ENCODE results near the gene CCDC85B. TPM values are rescaled to one million over a fixed set of nuclear protein-coding genes. Genes with fewer than 3 reads are reported as not detected.

Gene CCDC85B
- total RNA-seq, 2 experiments from 2014 or later = 68.8 to 72.4 TPM

DNA sequence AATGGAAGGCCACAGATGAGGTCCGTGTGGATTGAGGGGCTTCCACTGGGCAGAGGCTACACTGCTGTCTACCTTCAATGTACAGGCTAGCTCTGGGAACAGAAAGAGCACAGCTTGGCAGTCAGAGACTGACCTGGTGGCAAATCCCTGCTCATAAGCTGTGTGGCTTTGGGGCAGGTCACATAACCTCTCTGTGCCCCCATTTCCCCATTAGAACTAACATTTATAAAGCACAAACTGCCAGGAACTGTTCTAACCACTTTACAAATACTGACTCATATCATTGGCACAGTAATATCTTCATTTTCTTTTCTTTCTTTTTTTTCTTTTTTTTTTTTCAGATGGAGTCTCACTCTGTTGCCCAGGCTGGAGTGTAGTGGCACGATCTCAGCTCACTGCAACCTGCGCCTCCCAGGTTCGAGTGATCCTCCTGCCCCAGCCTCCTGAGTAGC, 6.6 kb downstream of the CCDC85B start:
- Mint-ChIP-seq H3K27me3 (peaks cover under 1% of the 10 kb centered on the region), H3K27ac (peak overlapping the region; percentile 57), H3K4me3 (no peak overlapping the region), H3K4me1 (ENCODE audit: low read depth) (peaks cover 49% of the 10 kb centered on the region), H3K36me3 (ENCODE audit: low read depth) (peaks cover 38% of the 10 kb centered on the region), H3K9me3 (no peaks in the 10 kb centered on the region)
- POLR2A ChIA-PET = interaction anchor here (0.6 to 28.1 kb wide), 8 partner anchors 7 to 474 kb away, joined by 3 to 560 read pairs (median 6); partner anchors contain the start of genes CCDC85B, CFL1, EFEMP2 and FIBP
- TF ChIP-seq, protein P1, sequence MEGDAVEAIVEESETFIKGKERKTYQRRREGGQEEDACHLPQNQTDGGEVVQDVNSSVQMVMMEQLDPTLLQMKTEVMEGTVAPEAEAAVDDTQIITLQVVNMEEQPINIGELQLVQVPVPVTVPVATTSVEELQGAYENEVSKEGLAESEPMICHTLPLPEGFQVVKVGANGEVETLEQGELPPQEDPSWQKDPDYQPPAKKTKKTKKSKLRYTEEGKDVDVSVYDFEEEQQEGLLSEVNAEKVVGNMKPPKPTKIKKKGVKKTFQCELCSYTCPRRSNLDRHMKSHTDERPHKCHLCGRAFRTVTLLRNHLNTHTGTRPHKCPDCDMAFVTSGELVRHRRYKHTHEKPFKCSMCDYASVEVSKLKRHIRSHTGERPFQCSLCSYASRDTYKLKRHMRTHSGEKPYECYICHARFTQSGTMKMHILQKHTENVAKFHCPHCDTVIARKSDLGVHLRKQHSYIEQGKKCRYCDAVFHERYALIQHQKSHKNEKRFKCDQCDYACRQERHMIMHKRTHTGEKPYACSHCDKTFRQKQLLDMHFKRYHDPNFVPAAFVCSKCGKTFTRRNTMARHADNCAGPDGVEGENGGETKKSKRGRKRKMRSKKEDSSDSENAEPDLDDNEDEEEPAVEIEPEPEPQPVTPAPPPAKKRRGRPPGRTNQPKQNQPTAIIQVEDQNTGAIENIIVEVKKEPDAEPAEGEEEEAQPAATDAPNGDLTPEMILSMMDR (IDR thresholded peaks at IDR 0.05) = no peak
- DNase-seq (no peak), ATAC-seq (no peak)
- intact Hi-C loops (cut with micrococcal nuclease) = loop anchor here (10.0 kb wide), 1 partner anchor 68 kb away; the partner anchor contains the start of gene SART1
- CTCF ChIA-PET = interaction anchor here (1.2 to 7.1 kb wide), 4 partner anchors 8 to 148 kb away, joined by 3 to 50 read pairs (median 22); partner anchors contain the start of genes CCDC85B and FIBP

DNA sequence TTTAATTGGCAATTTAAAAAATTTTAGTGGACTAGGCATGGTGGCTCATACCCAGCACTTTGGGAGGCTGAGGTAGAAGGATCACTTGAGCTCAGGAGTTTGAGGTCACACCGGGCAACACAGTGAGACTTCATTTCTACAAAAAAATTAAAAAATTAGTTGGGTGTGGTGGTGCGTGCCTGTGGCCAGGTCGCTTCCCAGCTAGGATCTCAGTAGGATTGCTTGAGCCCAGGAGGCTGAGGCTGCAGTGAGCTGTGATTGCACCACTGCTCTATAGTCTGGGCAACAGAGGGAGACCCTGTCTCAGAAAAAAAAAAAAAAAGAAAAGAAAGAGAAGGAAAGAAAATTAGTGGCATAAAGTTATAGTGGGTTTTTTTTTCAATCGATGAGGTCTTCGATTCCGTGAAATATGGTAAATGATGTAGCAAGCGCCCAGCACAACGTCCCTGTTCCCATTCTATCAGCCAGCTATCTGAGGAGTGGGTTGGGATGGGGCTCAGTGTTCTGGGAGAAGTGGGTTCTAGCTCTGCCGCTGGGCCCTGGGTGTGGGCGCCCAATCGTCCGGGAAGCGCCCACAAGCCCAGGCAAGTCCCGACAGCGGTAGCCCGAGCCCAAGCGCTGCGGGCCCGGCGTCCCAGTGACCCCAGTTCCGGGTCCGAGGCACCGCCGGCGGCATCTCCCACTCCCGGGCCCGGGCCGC, 8.3 kb downstream of the CCDC85B start:
- CTCF ChIA-PET = interaction anchor here (0.6 to 7.1 kb wide), 9 partner anchors 10 to 196 kb away, joined by 3 to 50 read pairs (median 4); partner anchors contain the start of genes CCDC85B, FIBP and MUS81
- POLR2A ChIA-PET = interaction anchor here (0.6 to 28.1 kb wide), 14 partner anchors 9 to 476 kb away, joined by 3 to 560 read pairs (median 6); partner anchors contain the start of genes BANF1, C11orf68, CCDC85B and CFL1
- intact Hi-C loops (cut with micrococcal nuclease) = loop anchor here (10.0 kb wide), 1 partner anchor 66 kb away; the partner anchor contains the start of gene SART1
- TF ChIP-seq, protein P1 (IDR thresholded peaks at IDR 0.05) = no peak
- Mint-ChIP-seq H3K9me3 (no peaks in the 10 kb centered on the region), H3K4me3 (peak overlapping the region; percentile 80), H3K27me3 (peaks cover 3% of the 10 kb centered on the region), H3K4me1 (ENCODE audit: low read depth) (peaks cover 40% of the 10 kb centered on the region), H3K27ac (peak overlapping the region; percentile 86), H3K36me3 (ENCODE audit: low read depth) (peaks cover 30% of the 10 kb centered on the region)
- DNase-seq = no peak
- ATAC-seq = no peak

DNA sequence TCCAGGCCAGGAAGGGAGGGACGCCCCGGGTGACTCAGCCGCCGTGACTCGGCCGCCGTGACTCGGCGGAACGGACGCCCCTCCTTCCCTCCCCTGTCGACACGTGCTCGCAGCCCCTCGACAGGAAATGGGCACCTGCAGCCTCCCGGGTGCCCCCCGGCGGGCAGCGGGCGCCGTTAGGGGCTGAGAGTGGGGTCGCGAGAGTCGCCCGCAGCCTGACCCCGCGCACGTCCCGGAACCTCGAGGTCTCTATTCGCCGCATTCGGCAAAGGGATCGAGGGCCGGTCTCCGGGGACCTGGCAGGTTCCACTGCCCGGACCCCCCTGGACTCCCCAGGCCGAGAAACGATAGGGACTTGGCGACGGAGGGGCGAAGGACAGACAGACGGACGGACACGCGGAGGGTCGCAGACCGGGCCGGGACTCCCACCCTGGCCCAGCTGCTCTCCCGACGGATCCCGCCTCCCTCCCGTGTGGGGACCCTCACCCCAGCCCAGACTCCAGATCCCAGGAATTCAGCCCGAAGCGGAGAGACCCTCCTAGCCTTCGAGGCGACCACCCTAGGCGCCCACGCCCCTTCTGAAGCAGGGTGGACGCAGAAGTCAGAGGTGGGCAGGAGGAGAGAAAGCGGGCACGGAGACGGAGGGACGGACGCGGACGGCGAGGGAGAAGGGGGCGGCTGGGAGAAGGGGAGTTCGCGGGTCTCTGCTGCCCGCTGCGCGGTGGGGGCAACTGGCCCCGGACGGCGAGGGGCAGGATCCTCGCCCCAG, 9.1 kb downstream of the CCDC85B start:
- H3K9me3 Mint-ChIP-seq = no peaks in the 10 kb centered on the region
- CTCF ChIA-PET = interaction anchor here (0.8 to 7.1 kb wide), 6 partner anchors 10 to 59 kb away, joined by 3 to 71 read pairs (median 22); partner anchors contain the start of genes CCDC85B, FIBP and MUS81
- peak overlapping the region; percentile 80 for H3K4me3 Mint-ChIP-seq
- peaks cover 25% of the 10 kb centered on the region for H3K36me3 Mint-ChIP-seq (ENCODE audit: low read depth)
- intact Hi-C loops (cut with micrococcal nuclease) = loop anchor here (10.0 kb wide), 1 partner anchor 65 kb away; the partner anchor contains the start of gene SART1
- H3K27me3 Mint-ChIP-seq = peaks cover 3% of the 10 kb centered on the region
- H3K27ac Mint-ChIP-seq = peak overlapping the region; percentile 86
- H3K4me1 Mint-ChIP-seq (ENCODE audit: low read depth) = peaks cover 34% of the 10 kb centered on the region
- peak; percentile 88 for DNase-seq
- TF ChIP-seq, protein P1 (IDR thresholded peaks at IDR 0.05) = peak; percentile 11
- ATAC-seq = peak; percentile 36
- POLR2A ChIA-PET = interaction anchor here (0.6 to 28.1 kb wide), 14 partner anchors 10 to 477 kb away, joined by 3 to 560 read pairs (median 6); partner anchors contain the start of genes BANF1, C11orf68, CCDC85B and CFL1

DNA sequence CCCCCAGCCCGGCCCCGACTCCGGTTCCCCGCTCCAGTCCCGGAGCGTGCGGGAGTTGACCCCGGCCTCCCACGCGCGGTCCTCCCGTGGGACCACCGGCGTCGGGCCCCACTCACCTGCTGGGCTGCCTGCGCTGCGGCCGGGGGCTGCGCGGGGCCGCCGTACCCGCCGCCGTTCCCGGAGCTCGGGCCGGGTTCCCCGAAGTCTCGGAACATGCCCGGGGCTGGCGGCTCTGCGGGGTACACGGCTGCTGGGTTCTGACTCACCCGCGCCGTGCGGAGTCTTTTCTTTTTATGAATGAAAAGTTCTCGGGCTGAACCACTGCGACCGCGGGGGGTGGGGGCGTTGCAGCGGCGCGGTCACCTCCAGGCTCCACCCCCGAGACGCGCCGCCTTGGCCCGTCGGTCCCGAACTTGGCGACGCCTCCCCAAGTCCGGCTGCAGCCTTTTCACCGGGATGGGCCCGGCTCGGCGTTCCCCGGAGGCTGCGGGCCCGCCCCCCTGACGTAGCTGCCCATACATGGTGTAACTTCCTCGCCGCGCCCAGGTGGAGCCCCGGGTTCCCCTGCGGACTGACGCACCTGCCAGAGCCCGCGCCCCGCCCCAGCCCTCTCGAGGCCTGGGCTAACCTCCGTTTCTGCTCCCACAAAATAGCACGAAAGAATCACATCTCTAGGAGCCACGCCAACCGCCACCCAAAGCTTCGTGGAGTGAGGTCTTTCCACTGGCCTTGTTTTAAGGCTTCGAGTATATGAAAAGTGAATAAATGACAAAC, 9.8 kb downstream of the CCDC85B start, which contains the start of gene FOSL1:
TSS of gene FOSL1 (minus strand) at position 264 of the 774 bp plus-strand sequence. CDS start at position 215, 49 bp downstream.
- no peaks in the 10 kb centered on the region for H3K9me3 Mint-ChIP-seq
- H3K4me3 Mint-ChIP-seq = peak within 1 kb of the TSS; percentile 80
- H3K36me3 Mint-ChIP-seq (ENCODE audit: low read depth) = peaks cover 22% of the 10 kb centered on the region
- intact Hi-C loops (cut with micrococcal nuclease) = no loop called here
- TF ChIP-seq, protein P1 (IDR thresholded peaks at IDR 0.05) = no peak
- H3K4me1 Mint-ChIP-seq (ENCODE audit: low read depth) = peaks cover 32% of the 10 kb centered on the region
- ChIA-PET POLR2A (interaction anchor here (0.6 to 28.1 kb wide), 15 partner anchors 9 to 478 kb away, joined by 3 to 560 read pairs (median 5); partner anchors contain the start of genes C11orf68, CCDC85B, CFL1 and CTSW), CTCF (interaction anchor here (0.9 to 4.2 kb wide), 6 partner anchors 9 to 121 kb away, joined by 3 to 71 read pairs (median 4); partner anchors contain the start of genes C11orf68, CCDC85B and FIBP)
- H3K27ac Mint-ChIP-seq = peak within 1 kb of the TSS; percentile 86
- peak; percentile 88 for ATAC-seq
- peak; percentile 97 for DNase-seq
- peaks cover 5% of the 10 kb centered on the region for H3K27me3 Mint-ChIP-seq

Data from activated CD8-positive, alpha-beta T cell treated with anti-CD3 and anti-CD28 coated beads for 36 hours (primary cell).